Colon (tissue), 2 donors: ENCODE data around the gene SDC1.
"Not testable (repeated sequence)": the region's sequence is repeated elsewhere in the genome, so short reads cannot be mapped to it uniquely, and the experiment has no call there.

Experiments
- FAIRE-seq: peaks from 2 replicates; lab custom pipeline; 2012; peaks lifted over from hg19 to GRCh38; lab: Jason Lieb, UNC
- donor health status: control.
- donor health status: control.

The SDC1 gene

GRCh38 chr2:20196657-20197161 is 28.2 kb downstream of the SDC1 start:
- no peak for FAIRE-seq

GRCh38 chr2:20196053-20196656 is 28.8 kb downstream of the SDC1 start:
- FAIRE-seq: peak; percentile 61

GRCh38 chr2:20195431-20196033 is 29.4 kb downstream of the SDC1 start:
- no peak for FAIRE-seq

- not testable (repeated sequence) for FAIRE-seq
Observed at GRCh38 chr2:20195016-20195411, 29.9 kb downstream of the SDC1 start.

- FAIRE-seq: no peak
Observed at GRCh38 chr2:20194097-20195015, 30.6 kb downstream of the SDC1 start.

GRCh38 chr2:20193185-20193584 is 31.7 kb downstream of the SDC1 start:
- FAIRE-seq: no peak

GRCh38 chr2:20192781-20193180 is 32.1 kb downstream of the SDC1 start:
- no peak for FAIRE-seq

GRCh38 chr2:20191714-20192569 is 33.0 kb downstream of the SDC1 start:
- no peak for FAIRE-seq

- FAIRE-seq: no peak
Observed at GRCh38 chr2:20190876-20191713, 33.8 kb downstream of the SDC1 start.

GRCh38 chr2:20190170-20190569 is 34.8 kb downstream of the SDC1 start:
- no peak for FAIRE-seq

GRCh38 chr2:20189299-20189931 is 35.5 kb downstream of the SDC1 start:
- no peak for FAIRE-seq

- no peak for FAIRE-seq
Observed at GRCh38 chr2:20188851-20189250, 36.1 kb downstream of the SDC1 start.

- no peak for FAIRE-seq
Observed at GRCh38 chr2:20188201-20188600, 36.7 kb downstream of the SDC1 start.

GRCh38 chr2:20187331-20187730 is 37.6 kb downstream of the SDC1 start:
- no peak for FAIRE-seq

- FAIRE-seq: no peak
Observed at GRCh38 chr2:20186855-20187187, 38.1 kb downstream of the SDC1 start.

GRCh38 chr2:20186078-20186854 is 38.7 kb downstream of the SDC1 start:
- FAIRE-seq: no peak

- no peak for FAIRE-seq
Observed at GRCh38 chr2:20185176-20186022, 39.5 kb downstream of the SDC1 start.

- no peak for FAIRE-seq
Observed at GRCh38 chr2:20184067-20184938, 40.6 kb downstream of the SDC1 start.
